HG03354 (cell line): ENCODE results near the gene MRPL55.

Source experiments
- ATAC-seq: cut with Tn5 transposase; IDR thresholded peaks from one replicate; pipeline ENCODE4 v1.9.1; 2021; ENCODE audit warnings: mild to moderate bottlenecking; ENCODE audit not compliant: unreplicated experiment, poor library complexity, severe bottlenecking

The MRPL55 gene

GRCh38 chr1:228148196-228148861 is 39.2 kb upstream of the MRPL55 start:
- ATAC-seq, result no peak

- no peak for ATAC-seq
Measured at GRCh38 chr1:228147768-228148167, 38.7 kb upstream of the MRPL55 start.

- no peak for ATAC-seq
Measured at GRCh38 chr1:228147151-228147693, 38.1 kb upstream of the MRPL55 start.

GRCh38 chr1:228146417-228147150 is 37.5 kb upstream of the MRPL55 start:
- ATAC-seq, result no peak

GRCh38 chr1:228145463-228146416 is 36.6 kb upstream of the MRPL55 start:
- ATAC-seq, result no peak

GRCh38 chr1:228144993-228145343 is 35.9 kb upstream of the MRPL55 start:
- no peak for ATAC-seq

- ATAC-seq, result no peak
Measured at GRCh38 chr1:228144193-228144992, 35.3 kb upstream of the MRPL55 start.

- ATAC-seq, result no peak
Measured at GRCh38 chr1:228143480-228144192, 34.5 kb upstream of the MRPL55 start.

GRCh38 chr1:228142701-228143136 is 33.6 kb upstream of the MRPL55 start:
- no peak for ATAC-seq

- ATAC-seq, result no peak
Measured at GRCh38 chr1:228142155-228142691, 33.1 kb upstream of the MRPL55 start.

- no peak for ATAC-seq
Measured at GRCh38 chr1:228141226-228142044, 32.3 kb upstream of the MRPL55 start.

- ATAC-seq, result no peak
Measured at GRCh38 chr1:228140724-228141225, 31.7 kb upstream of the MRPL55 start.

GRCh38 chr1:228139931-228140723 is 31.0 kb upstream of the MRPL55 start, which contains the start of gene GUK1:
GUK1 (plus strand) TSS chr1:228140279; CDS start chr1:228140303, 24 bp downstream.
- peak; percentile 89 for ATAC-seq

GRCh38 chr1:228139406-228139930 is 30.4 kb upstream of the MRPL55 start:
- no peak for ATAC-seq

- no peak for ATAC-seq
Measured at GRCh38 chr1:228136901-228137300, 27.8 kb upstream of the MRPL55 start.

GRCh38 chr1:228134591-228134990 is 25.5 kb upstream of the MRPL55 start:
- no peak for ATAC-seq
